Islet of Langerhans (tissue), 1 donor: ENCODE data around the gene FGFR2.

Experiments used
- FAIRE-seq: peaks from one replicate; lab custom pipeline; 2011; peaks lifted over from hg19 to GRCh38; lab: Jason Lieb, UNC

The FGFR2 gene

DNA sequence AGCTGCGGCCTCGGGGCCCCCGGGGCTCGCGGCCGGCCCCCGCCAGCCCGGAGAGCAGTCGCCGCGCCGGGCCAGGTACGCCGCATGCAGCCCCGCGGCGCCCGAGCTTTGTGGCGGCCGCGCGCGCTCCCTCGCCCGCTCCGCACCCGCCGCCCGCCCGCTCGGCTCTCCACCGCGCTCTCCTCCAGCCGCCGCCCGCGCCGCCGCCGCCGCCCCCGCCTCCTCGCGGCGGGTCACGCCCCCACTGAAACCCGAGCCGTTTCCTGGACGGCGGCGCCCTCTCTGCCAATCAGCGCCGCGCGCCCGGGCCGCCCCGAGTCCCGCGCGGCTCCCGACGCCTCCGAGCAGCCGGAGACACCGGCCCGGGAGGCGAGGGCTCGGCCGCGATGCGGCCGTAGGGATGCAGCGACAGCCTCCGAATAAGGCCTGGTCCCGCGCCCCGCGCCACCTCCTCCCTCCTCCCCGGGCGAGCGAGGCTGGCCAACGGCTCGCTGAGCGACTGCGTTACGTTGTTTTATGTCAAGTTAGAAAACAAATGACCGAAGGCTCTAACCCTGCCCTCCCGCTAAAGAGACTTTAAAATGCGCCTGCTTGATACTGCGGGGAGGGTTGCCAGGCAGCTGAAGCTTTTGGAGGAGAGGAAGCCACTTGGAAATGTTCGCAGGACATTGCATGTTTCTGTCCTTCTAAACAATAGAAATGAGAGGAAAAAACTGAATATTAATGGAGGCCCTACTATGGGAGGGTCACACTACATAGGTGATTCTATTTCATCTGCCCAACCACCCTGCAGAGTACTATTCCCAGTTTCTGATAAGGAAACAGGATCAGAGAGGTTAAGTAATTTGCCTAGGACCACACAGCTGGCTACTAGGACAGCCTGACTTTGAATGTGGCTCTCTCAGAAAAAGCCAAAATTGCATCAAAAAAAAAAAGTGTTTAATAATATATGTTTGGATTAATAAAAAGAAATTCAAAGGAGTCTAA lies at the start of gene FGFR2:
FGFR2 (minus strand) TSS at position 182 of the 987 bp plus-strand sequence. CDS start 4,627 bp downstream, outside the sequence.
- no peak for FAIRE-seq

DNA sequence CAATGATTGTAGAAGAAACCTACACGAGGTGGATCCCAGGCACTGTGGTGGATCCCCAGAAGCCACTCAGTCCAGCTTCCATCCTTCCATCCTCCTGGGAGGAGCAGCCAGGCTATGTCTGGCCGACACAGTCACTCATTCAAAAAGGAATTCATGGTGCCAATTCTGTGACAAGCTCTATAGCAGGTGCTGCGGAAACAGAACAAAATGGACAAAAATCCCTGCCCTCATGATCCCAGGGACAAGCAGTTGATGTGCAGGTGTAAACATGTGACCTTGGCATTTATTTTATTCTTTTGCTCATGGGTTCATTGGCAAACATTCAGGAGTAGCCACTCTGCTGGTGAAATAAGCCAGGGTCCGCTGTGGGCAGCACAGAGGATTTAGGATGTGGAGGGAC lies 49.2 kb upstream of the FGFR2 start:
- FAIRE-seq: no peak

DNA sequence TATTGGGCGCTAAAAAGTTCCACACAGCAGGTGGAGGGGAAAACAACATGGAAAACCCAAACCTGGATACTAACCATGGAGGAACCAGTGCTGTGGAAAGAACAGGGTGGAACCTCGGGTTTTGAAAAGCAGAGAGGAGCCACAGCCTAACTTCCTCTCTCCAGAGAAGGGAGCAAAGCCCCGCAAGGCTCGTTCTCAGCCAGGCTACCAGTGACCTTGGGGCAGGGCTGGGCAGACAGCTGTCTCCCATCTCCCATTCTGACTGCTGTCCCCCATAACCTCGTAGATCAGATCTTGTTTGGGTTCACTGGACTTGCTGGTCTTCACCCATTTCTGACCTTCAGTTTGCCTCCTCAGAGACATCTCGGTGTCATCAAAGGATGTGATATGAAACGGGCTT lies 47.5 kb upstream of the FGFR2 start:
- FAIRE-seq: no peak

DNA sequence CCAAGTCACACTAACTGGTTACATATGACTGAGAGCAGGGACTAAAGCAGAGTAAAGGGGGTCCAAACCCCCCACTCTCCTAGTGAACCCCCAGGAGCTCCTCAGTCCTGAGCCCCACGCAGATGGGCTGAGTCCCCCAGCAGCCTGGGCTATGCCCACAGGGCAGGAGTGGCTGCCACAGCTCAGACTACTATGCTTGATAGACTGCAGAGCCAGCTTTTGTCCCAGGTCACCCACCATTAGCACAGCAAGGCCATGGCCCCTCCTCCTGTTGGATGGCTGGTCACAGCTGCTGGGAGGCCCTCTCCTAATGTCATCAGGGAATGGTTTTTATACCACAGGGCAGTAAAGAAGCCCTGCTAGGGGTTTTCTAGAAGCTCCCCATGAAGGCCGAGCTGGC lies 46.3 kb upstream of the FGFR2 start:
- no peak for FAIRE-seq

DNA sequence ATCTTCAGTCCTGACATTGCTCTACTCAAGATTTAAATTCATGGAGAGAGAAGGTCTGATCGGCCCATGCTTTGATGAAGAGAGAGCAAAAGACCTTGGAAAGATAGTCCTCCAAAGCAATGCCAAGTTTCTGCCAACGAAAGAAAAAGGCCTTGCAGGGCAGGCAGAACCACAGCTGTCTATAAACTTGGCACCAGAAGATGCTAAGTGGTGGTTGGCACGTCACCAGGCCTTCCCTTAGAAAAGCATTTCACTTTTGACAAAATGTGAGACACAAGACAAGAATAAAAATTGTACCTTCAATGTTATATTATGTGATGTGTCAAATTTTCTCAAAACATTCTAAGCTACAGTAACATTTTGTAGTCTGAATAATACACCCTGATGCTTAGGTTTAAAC lies 42.0 kb upstream of the FGFR2 start:
- no peak for FAIRE-seq

DNA sequence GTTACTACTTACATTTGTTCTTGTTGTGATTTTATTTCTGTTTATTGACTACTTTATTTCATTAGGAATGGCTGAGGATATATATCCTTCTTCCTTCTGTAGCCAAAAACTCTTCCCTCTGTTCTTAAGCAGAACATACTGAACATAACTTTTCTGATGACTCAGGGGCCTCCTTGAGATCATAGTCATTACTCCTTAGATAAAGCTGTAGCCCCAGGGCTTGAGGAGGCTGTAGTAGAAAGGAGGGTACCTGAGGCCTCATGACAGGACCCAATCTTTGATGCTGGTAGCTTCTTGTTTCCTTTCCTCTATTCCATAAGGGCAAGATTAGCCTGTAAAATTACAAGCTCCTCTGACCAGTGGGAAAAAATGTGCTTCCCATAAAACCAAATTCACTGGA lies 41.2 kb upstream of the FGFR2 start:
- FAIRE-seq: no peak

DNA sequence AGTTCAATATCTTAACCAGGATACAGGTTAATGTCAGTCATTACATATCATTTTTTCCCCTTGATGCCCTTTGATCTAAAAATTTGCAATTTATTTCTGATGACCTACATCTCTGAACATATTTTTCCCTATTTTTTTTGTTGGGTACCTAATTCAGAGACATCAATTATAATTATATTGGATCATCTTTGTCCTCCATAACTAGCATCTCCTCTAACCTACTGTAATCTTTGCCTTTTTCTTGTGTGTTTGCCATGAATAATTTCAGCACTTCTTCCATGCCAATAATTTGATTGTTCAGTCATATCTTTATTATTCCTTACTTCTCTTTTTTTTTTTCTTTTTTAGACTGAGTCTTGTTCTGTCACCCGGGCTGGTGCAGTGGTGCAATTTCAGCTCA lies 39.2 kb upstream of the FGFR2 start:
- no peak for FAIRE-seq

DNA sequence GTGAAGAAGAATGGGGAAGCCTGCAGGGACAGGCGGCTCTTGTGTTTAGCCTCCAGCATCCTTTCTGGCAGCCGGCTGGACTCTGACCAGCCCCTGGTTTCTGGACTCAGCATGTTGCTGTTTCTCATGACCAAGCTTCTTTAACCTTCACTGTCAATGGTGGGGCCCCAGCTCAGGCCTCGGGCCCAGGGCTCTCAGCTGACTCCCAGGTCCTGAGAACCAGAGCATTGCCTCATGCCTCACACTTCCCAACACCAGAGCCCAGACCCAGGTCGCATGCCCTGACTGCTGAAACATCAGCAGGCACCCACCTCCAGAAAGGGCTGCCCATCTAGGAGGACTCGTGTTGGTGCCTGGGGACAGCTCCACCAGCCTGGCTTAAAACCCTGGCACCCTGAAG lies 34.8 kb upstream of the FGFR2 start:
- no peak for FAIRE-seq

DNA sequence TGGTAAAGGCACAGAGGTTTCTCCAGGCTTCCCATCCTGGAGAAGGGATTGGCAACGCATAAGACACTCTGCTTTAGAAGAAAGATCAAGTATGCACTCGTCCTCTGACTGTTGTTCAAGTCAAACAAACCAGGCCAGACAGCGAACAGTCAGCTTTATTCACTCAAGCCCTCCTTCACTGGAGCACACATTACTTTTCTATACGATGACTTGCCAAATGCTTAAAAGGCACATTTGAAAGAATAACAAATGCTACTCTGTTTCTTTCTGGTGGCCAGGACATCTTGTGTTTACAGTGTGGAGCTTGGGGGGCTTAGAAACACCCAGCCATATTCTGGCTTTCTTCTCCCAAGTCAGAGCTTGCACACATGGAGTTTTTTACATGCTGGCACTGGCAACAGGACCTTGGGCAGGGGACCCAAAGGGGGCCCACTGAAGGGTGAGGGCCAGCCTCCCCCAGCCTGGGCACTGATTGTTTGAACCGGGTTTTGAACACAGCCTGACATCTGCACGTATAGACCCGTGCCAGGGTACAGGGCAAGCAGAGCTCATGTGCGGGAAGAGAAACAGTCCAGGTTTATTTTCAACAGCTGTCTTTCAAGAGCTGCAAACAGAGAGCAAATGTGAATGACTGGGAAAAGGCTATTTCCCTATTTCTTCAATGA lies 33.3 kb upstream of the FGFR2 start:
- no peak for FAIRE-seq

DNA sequence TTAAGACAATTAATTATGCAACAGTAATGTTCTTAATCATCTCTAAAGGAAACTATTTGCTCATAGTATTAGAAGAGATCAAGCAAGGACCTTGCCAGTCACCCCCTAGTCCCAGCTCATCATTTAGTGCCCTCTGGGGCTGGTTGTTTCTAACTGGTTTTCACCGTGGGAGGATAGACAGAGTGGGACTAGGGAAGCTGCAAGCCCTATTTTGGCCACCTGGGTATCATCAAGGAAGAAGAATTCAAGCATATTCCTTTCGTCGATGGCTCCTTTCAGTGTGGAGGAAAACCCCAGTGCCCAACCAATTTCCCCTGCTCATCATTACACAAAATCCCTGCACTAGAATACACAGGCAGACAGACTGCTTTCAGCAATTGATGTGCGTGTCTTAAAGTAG lies 30.6 kb upstream of the FGFR2 start:
- no peak for FAIRE-seq

DNA sequence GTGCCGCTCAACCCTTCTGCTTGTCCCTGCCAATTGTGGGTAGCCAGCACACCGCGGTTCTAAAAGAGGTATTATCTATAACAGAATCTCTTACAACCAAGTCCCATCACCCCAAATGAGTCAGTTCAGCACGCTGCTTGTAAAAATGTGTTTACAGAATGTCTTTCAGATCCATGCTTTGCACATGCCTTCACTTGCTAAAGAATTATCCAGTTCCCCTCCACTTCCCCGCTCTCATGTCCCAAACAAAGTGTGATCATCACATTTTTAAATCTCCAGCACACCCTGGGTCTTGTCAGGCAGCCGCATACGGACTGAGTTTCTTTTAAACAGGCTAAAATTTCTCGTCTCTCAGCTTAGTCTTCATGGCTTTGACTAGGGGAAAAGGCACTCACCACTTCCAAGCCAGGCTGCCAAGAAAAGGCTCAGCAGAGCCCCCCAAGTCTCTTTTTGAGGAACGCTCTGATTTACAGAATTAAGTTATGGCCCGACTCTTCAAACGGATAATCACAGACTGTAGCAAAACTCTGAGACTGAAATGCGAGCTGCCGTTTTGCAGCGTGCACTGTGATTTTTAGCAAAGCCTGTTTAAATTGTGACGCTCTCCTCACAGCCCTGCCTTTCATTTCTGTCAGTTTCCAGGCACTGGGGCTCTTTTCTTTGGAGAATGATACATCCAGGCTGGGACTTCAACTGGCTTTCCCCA lies 29.8 kb upstream of the FGFR2 start:
- FAIRE-seq: no peak

DNA sequence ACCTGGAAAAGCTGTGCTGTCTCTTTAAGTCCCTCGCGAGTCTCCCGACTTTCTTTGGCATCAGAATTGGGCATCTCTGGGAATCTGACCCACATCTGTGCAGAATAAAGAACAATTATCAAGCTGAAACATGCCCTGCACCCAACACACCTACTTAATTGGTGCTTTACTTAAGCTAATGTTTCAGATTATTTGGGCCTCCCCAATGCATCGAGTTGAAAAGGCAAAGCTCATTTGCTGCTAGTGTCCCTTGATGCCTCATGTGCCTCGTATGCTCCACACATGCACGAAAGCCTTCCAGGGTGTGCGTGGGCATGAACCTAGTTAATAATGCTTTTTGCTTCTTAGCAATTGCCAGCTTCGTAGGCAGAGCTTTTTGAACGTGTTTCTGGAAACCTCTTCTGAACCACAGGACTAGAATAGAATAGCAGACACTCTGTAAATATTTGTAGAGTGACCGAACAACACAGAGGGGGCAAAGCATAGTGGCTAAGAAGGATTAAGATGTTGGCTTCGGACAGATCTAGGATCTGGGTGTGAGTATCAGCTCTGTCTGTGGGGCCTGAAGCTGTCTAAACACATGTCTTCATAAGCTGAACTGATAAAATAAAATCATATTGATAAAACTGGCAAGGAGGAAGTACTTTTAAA lies 26.7 kb upstream of the FGFR2 start:
- no peak for FAIRE-seq

DNA sequence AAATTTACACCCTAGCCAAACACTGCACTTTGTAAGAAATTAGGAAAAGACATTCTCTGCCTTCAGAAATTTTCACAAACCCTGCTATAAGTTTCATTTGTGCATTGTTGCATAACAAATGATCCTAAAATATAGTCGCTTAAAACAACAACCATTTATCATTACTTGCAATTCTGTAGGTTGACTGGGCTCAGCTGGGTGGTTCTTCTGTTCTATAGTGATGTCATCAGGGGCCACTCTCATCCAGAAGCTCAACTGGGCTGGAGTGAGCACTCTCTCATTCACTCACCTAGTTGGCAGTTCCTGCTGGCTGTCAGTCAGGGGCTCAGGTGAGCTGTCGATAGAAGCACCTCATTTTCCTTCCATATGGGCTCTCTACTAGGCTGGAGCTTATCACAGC lies 20.7 kb upstream of the FGFR2 start:
- no peak for FAIRE-seq

DNA sequence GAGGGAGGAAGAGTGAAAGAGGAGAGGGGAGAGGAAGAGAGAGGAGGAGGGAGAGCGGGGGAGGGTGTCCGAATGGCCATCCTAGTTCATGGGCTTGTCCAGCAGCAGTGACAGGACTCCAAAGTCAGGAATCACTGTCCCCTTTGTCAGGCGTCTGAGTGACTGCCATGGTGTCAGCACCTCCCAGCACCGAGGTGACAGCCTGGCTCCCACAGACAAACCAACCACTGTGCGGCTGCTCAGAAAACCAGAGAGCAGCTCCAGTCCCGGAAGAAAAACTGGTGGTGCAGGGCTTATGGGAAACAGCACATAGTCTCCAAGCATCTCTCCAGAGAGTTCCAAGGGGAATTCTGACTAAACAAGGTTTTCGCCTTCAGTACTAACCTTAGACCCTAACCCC lies 18.9 kb upstream of the FGFR2 start:
- no peak for FAIRE-seq

DNA sequence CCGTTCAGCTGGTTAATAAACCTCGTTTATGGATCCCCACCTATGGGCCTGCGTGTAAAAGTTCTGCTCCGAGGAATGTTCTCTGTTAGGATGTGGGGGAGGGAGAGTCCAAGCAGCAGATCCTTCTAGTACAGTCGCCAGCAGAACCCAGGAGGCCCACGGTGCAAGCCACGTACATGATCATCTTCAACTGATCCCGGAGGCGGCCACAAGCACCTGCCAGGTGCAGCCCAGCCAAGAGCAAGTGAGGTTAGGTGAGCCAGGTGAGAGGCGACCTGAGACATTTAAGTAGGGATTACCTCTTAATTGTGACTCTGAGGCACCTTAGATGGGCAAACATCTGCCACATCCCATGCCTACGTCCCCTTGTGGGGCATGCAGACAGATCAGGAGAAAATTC lies 18.0 kb upstream of the FGFR2 start:
- FAIRE-seq: no peak

DNA sequence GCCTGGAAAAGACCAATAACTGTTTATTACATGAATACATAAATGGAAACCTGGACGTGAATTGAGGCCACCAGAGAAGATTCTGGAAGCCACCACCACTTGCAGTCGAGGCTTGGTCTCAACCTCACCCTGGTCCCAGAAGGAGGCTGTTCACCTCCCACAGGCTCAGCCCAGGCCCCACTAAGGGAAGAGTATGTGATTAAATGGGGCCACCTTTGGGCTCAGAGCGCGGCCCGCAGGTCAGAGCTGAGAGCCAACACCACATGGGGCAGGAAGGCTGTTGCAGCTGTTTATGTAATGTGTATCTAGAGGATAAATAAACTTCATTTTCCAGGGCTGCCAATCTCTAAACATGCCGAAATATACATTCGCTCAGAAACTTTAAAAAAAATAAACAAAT lies 17.6 kb upstream of the FGFR2 start:
- no peak for FAIRE-seq

DNA sequence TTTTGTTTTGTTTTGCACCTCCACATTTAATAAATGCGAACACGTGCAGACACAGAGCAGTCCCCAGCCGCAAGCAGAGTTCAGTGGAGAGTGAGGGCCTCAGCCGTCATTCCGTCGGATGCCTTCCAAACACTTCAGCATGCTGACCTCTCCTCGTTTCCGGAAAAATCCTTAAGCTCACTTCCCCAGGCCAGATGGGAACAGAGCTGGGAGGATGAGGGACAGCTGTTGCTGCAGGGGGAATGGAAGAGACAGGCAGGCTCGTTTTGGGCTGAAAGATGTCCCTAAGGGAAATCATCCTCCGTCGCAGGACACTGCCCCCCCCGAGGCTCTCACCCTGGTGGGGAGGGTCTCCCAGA lies 17.2 kb upstream of the FGFR2 start:
- FAIRE-seq: no peak

DNA sequence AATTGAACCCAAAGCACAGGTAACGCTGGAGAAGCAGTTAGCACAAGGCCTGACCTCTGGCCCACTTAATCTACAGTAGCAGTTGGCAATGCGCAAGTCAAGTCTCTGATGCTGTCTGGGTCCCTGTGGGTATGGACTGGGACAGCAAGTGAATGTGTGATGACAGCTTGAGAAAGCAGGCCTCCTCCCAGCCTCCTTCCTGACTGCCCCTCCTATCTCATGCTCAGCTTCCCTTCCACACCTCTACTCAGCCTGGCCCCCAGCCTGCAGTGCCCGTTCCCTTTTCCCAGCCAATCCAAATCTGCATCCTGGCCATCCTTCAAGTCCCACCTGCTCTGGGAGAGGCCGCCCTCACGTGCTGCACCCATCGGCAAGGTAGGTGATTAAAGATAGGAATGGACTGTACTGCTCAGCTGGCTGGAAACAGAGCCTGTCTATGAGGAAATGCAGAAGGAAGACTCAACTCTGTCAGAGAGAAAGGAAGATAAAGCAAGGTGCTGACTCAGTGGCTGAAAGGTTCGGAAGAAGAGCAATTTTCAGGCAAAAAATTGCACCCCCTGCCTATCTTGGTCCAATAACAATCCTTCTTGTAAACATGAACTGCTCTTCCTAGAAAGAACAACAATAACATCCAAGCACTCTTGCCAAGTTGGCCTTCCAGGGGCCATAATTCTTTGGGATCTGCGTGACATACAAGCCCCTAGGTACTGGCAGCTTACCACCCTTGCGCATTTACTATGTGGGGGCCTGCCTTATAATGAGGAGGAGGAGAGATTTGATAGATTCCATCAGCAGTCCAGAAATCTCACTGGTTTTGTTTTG lies 16.6 kb upstream of the FGFR2 start:
- no peak for FAIRE-seq

DNA sequence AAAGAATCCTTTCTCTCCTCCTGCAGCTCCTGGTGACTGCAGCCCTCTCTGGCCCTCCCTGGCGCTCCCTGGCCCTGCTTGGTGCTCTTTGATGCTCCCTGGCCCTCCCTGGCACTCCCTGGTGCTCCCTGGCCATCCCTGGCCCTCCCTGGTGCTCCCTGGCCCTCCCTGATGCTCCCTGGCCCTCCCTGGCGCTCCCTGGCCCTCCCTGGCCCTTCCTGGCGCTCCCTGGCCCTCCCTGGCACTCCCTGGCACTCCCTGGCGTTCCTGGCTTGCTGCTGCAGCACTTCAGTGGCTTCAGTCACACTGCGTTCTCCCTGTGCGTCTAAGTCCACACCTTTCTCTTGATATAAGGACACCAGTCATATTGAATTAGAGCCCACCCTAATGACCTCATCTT lies 15.2 kb upstream of the FGFR2 start:
- no peak for FAIRE-seq

DNA sequence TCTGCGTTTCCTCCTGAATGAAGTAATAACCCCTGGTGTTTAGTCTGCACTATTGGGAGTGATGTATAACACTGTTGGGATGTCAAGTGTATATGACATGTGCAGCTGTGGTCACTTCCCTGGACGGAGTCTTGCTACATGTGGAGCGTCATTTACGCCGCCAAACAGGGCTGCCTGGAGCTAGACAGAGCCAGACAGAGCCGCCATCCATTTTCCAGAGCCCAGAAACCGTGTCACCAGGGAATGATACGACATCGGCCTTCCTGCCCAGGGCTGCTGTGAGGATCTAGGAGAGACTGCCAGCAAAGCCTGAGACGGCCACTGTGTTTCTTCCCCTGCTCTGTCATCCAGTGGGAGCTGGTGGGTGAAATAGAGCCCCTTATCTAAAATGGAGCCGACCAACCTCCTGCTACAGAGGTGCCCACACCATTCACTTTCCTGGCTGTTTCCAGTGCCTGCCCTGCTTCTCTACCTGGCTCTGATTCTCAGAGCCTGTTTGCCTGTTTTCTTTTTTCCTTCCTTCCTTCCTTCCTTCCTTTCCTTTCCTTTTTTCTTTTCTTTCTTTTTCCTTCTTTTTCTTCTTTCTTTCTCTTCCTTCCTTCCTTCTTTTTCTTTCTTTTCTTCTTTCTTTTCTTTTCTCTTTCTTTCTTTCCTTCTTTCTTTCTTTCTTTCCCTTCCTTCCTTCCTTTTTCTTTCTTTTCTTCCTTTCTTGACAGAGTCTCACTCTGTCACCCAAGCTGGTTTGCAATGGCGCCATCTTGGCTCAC lies 13.3 kb upstream of the FGFR2 start:
- FAIRE-seq: no peak

DNA sequence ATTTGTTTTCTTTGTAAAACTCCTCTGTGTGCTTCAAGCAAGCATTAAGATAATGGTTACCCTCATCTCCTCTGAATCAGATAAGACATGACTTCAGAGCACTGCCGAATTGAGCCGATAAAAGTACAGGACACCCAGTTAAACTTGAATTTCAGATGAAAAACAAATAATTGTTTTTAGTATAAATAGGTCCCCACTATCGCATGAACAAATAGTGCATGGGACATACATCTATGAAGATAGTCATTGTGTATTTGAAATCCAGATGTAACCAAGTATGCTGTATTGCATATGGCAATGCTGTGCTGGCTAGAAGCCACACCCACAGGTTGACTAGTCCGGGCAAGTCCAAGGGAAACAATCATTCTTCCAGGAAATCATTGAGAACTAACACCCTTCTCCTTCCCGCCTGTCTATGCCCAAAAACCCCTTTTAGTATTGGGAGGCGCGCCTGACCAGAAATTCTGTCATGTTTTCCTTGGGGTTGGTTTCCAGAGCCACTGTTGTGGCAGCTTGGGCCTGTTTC lies 12.6 kb upstream of the FGFR2 start:
- no peak for FAIRE-seq
